ENCODE results near the gene ZEB2. TPM values are rescaled to one million over a fixed set of nuclear protein-coding genes. Genes with fewer than 3 reads are reported as not detected.

Gene ZEB2
- total RNA-seq, 2 experiments from 2014 or later: 4.0 to 16.9 TPM

GRCh38 chr2:144412709-144413108, 107.2 kb downstream of the ZEB2 start:
- POLR2A ChIA-PET: interaction anchor here (1.0 to 1.2 kb wide), 2 partner anchors 9 to 12 kb away, joined by 3 to 5 read pairs; no protein-coding TSS in a partner anchor
- no TSS peak for BruUV-seq (replicated peaks)
- Histone ChIP-seq H3K79me2 (ENCODE audit: insufficient read depth, low read depth, low read length) (no peaks in the 10 kb centered on the region), H3K4me1 (ENCODE audit: insufficient read depth, low read length, poor library complexity, severe bottlenecking) (no peaks in the 10 kb centered on the region), H3K4me3 (ENCODE audit: low read depth, low read length, poor library complexity, severe bottlenecking) (no peak overlapping the region), H3K9me3 (ENCODE audit: low read length) (peaks cover 4% of the 10 kb centered on the region; the same call in 1 of the 2 replicates), H3K36me3 (ENCODE audit: insufficient read depth, low read length) (no peaks in the 10 kb centered on the region), H3K4me2 (ENCODE audit: low read length) (no peak overlapping the region), H4K20me1 (ENCODE audit: insufficient read depth, low read length) (no peaks in the 10 kb centered on the region), H3K9me2 (ENCODE audit: insufficient read depth, low read length) (no peaks in the 10 kb centered on the region), H2AFZ (ENCODE audit: low read length) (no peak overlapping the region), H3K27ac (ENCODE audit: low read depth, low read length, poor library complexity, severe bottlenecking) (no peak overlapping the region)
- intact Hi-C loops (cut with micrococcal nuclease; ENCODE audit: unreplicated experiment): no loop called here
- no peak for DNase-seq (ENCODE audit: low spot score)
- CTCF ChIA-PET (ENCODE audit: unreplicated experiment): no interaction called here
- TF ChIP-seq EZH2phosphoT487 (IDR thresholded peaks at IDR 0.05; ENCODE audit: borderline replicate concordance, low read depth, low read length) (no peak), CTCF (conservative IDR thresholded peaks at IDR 0.05; ENCODE audit: low read length) (no peak)

- H4K20me1 ChIP-seq (ENCODE audit: insufficient read depth, low read length): no peaks in the 10 kb centered on the region
- H3K9me3 ChIP-seq (ENCODE audit: low read length): no peaks in the 10 kb centered on the region
- CTCF ChIA-PET (ENCODE audit: unreplicated experiment): no interaction called here
- POLR2A ChIA-PET: interaction anchor here (0.5 to 0.7 kb wide), 2 partner anchors 125 to 1281 kb away, joined by 3 read pairs; no protein-coding TSS in a partner anchor
- H3K4me2 ChIP-seq (ENCODE audit: low read length): no peak overlapping the region
- no peak overlapping the region for H3K27ac ChIP-seq (ENCODE audit: low read depth, low read length, poor library complexity, severe bottlenecking)
- no peak overlapping the region for H3K4me3 ChIP-seq (ENCODE audit: low read depth, low read length, poor library complexity, severe bottlenecking)
- intact Hi-C loops (cut with micrococcal nuclease; ENCODE audit: unreplicated experiment): no loop called here
- H3K4me1 ChIP-seq (ENCODE audit: insufficient read depth, low read length, poor library complexity, severe bottlenecking): no peaks in the 10 kb centered on the region
- no peak overlapping the region for H2AFZ ChIP-seq (ENCODE audit: low read length)
- BruUV-seq (replicated peaks): no TSS peak
- H3K9me2 ChIP-seq (ENCODE audit: insufficient read depth, low read length): no peaks in the 10 kb centered on the region
- no peaks in the 10 kb centered on the region for H3K36me3 ChIP-seq (ENCODE audit: insufficient read depth, low read length)
- no peak for DNase-seq (ENCODE audit: low spot score)
- TF ChIP-seq EZH2phosphoT487 (IDR thresholded peaks at IDR 0.05; ENCODE audit: borderline replicate concordance, low read depth, low read length): no peak
- TF ChIP-seq CTCF (conservative IDR thresholded peaks at IDR 0.05; ENCODE audit: low read length): no peak
- no peaks in the 10 kb centered on the region for H3K79me2 ChIP-seq (ENCODE audit: insufficient read depth, low read depth, low read length)
These were observed 108.4 kb downstream of the ZEB2 start for GRCh38 chr2:144411473-144411872.

- CTCF ChIA-PET (ENCODE audit: unreplicated experiment): no interaction called here
- no peaks in the 10 kb centered on the region for H3K79me2 ChIP-seq (ENCODE audit: insufficient read depth, low read depth, low read length)
These were observed 110.7 kb downstream of the ZEB2 start for GRCh38 chr2:144409241-144409640.

More at GRCh38 chr2:144409241-144409640, 110.7 kb downstream of the ZEB2 start:
- H3K9me3 ChIP-seq (ENCODE audit: low read length): no peaks in the 10 kb centered on the region
- H3K27ac ChIP-seq (ENCODE audit: low read depth, low read length, poor library complexity, severe bottlenecking): no peak overlapping the region
- POLR2A ChIA-PET: no interaction called here
- BruUV-seq (replicated peaks): no TSS peak
- H3K4me2 ChIP-seq (ENCODE audit: low read length): no peak overlapping the region
- no peak overlapping the region for H2AFZ ChIP-seq (ENCODE audit: low read length)
- no peak for DNase-seq (ENCODE audit: low spot score)
- H3K36me3 ChIP-seq (ENCODE audit: insufficient read depth, low read length): no peaks in the 10 kb centered on the region
- intact Hi-C loops (cut with micrococcal nuclease; ENCODE audit: unreplicated experiment): no loop called here
- H4K20me1 ChIP-seq (ENCODE audit: insufficient read depth, low read length): no peaks in the 10 kb centered on the region
- H3K4me1 ChIP-seq (ENCODE audit: insufficient read depth, low read length, poor library complexity, severe bottlenecking): peaks cover 7% of the 10 kb centered on the region
- H3K4me3 ChIP-seq (ENCODE audit: low read depth, low read length, poor library complexity, severe bottlenecking): no peak overlapping the region
- H3K9me2 ChIP-seq (ENCODE audit: insufficient read depth, low read length): no peaks in the 10 kb centered on the region
- no peak for TF ChIP-seq CTCF (conservative IDR thresholded peaks at IDR 0.05; ENCODE audit: low read length)
- TF ChIP-seq EZH2phosphoT487 (IDR thresholded peaks at IDR 0.05; ENCODE audit: borderline replicate concordance, low read depth, low read length): no peak

All from OCI-LY7 (cell line).